ENCODE results near the gene GRAMD1B.

DNA sequence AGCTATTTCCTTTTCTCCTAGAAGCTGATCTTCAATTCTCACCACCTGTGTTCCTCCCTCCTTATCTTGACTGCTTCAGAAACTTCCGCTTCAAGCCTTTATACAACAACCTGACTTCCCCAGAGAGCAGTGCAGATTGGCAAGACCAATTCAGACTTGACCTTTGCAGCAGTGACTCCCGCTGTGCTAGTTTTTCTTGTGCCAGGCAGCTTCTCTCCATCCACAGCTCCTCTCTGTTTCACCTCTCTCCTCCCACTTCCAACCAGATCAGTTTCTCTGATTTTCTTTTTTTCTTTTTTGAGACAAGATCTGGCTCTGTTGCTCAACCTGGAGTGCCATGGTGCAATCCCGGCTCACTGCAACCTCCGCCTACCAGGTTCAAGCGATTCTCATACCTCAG, 74.3 kb downstream of the GRAMD1B start:
- TF ChIP-seq, protein P1, sequence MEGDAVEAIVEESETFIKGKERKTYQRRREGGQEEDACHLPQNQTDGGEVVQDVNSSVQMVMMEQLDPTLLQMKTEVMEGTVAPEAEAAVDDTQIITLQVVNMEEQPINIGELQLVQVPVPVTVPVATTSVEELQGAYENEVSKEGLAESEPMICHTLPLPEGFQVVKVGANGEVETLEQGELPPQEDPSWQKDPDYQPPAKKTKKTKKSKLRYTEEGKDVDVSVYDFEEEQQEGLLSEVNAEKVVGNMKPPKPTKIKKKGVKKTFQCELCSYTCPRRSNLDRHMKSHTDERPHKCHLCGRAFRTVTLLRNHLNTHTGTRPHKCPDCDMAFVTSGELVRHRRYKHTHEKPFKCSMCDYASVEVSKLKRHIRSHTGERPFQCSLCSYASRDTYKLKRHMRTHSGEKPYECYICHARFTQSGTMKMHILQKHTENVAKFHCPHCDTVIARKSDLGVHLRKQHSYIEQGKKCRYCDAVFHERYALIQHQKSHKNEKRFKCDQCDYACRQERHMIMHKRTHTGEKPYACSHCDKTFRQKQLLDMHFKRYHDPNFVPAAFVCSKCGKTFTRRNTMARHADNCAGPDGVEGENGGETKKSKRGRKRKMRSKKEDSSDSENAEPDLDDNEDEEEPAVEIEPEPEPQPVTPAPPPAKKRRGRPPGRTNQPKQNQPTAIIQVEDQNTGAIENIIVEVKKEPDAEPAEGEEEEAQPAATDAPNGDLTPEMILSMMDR (IDR thresholded peaks at IDR 0.05): no peak
- no peak for TF ChIP-seq POLR2A (IDR thresholded peaks at IDR 0.05)
